NCI-H1930 (cell line): ENCODE results near the gene VPS11.
"Not testable (repeated sequence)": the region's sequence is repeated elsewhere in the genome, so short reads cannot be mapped to it uniquely, and the experiment has no call there.

Experiments
- DNase-seq, 2 experiments: peaks; one replicate each; lab custom pipeline; 2025; lab: John Stamatoyannopoulos, UW

The VPS11 gene

DNA sequence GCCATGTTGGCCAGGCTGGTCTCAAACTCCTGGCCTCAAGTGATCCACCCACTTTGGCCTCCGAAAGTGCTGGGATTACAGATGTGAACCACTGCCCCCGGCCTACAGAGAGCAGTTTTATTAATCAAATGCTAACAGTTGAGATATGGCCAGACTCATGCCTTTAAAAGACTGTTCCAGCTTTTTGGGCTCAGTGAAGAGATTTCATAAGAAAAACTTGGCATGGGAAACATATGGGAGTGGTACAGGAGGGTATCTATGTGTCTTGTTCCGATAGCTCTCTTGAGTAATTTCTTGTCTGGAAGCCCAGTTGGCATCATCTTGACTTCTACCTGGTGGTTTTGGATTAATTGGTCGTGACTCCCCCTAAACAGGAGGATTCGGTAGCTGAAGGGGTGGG lies 28.7 kb upstream of the VPS11 start:
- no peak for DNase-seq

- DNase-seq, result not testable (repeated sequence)
Measured at GRCh38 chr11:119039471-119039870, 28.1 kb upstream of the VPS11 start.

DNA sequence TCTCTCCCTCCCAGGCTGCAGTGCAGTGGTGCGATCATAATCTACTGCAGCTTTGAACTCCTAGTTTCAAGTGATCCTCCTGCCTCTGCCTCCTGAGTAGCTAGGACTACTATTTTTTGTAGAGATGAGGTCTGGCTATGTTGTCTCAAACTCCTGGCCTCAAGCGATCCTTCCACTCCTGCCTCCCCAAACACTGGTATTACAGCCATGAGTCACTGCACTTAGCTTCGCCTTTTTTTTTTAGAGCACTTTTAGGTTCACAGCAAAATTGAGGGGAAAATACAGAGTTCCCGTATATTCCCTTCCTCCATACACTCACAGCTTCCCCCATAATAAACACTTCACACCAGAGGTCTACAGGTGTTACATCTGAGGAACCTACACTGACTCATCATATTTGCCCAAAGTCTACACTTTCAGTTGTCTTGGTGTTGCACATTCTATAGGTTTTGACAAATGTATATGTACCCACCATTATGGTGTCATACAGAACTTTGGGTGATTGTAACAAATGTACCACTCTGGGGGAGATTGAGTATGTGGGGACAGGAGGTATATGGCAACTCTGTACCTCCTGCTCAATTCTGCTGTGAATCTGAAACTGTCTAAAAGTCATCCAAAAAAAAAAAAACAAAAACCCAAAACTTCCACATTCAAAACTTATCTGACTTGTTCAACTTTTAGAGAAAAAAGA lies 25.6 kb upstream of the VPS11 start:
- no peak for DNase-seq

GRCh38 chr11:119042927-119043326 lies 24.7 kb upstream of the VPS11 start:
- no peak for DNase-seq

DNA sequence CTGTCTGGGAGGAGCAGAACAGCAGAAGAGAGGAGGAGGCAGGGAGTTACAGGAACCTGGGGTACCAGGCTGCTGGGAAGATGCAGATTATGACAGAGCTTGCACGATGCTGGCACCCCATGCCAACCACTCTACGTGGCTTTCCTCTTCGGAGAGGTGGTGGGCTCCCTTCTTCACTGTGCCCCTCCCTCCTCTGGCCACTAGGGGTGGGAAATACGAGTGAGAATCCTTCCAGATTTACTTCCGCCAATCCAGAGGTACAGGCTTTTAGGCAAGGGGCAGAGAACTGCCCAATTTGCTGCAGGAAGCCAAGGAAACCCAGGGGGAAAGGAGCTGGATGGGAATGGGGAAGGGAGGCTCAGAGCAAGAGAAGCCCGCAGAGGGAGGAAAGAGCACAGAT lies 22.9 kb upstream of the VPS11 start:
- DNase-seq, result no peak

DNA sequence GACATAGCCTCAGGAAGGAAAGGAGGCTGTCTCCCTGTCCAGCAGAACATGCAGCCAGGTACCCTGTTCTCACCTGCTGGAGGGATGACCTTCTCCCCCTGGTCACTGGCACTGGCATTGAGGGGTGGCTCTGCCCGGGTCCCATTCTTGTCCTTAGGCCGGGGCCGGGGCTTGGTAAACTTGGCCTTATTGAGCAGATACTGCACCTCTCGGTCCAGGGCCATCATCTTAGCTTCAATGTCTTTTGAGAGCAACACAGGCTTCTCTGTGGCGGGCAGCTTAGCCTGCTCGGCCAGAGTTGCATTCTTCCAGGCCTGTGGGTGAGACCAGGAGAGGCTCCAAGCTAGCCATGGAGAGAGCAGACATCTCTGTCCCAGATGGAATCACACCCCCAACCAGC lies 21.1 kb upstream of the VPS11 start:
- no peak for DNase-seq

DNA sequence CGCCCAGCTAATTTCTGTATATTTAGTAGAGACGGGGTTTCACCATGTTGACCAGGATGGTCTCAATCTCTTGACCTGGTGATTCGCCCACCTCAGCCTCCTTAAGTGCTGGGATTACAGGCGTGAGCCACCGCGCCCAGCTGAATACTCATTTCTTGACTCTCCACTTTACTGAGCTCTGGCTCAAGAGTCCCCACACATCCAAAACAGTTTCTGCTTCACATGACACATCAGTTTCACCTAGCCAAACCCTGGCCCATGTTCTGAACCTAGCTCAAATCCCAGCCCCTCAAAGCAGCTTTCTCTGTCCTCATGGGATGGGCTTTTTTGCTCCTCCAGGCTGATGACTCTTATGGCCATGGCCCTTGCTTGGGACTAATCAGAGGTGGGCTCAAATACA lies 20.4 kb upstream of the VPS11 start:
- no peak for DNase-seq

DNA sequence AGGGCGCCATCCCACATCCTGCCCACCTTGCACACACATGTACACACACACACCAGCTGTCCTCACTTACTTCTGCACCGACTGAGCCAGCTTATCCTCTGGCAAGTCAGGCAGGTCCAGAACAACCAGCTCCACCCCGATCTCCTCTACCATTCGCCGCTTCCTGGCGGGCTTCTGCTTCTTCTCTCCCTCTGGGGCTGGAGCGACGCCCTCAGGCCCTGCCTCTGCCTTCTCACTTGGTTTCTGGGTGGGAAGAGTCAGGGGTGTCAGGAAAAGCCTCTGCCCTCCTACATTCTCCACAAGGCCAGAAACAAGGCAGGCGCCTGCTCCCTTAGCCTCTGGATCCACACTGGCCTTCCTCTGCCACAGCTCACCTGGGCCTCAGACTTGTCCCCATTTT lies 19.0 kb upstream of the VPS11 start:
- no peak for DNase-seq

DNA sequence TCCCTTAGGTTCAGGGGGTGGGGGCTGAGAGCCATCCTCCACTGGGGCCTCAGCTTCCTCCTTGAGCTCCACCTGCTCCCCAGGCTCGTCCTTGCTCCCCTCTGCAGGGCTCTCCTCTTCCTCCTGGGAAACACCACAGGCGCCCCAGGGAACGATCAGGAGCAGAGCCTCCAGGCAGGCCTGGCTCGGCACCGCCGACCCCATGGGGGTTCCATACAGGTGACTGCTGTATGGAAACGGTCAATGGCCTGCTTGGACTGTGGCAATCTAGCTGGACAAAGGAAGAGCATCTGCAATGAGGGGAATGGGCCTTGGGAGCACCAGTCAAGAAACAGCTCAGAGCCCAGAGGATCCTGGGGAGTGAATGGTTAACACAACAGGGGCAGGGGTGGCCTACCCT lies 18.5 kb upstream of the VPS11 start:
- no peak for DNase-seq

- no peak for DNase-seq
Measured at GRCh38 chr11:119051440-119052162, 16.0 kb upstream of the VPS11 start.

DNA sequence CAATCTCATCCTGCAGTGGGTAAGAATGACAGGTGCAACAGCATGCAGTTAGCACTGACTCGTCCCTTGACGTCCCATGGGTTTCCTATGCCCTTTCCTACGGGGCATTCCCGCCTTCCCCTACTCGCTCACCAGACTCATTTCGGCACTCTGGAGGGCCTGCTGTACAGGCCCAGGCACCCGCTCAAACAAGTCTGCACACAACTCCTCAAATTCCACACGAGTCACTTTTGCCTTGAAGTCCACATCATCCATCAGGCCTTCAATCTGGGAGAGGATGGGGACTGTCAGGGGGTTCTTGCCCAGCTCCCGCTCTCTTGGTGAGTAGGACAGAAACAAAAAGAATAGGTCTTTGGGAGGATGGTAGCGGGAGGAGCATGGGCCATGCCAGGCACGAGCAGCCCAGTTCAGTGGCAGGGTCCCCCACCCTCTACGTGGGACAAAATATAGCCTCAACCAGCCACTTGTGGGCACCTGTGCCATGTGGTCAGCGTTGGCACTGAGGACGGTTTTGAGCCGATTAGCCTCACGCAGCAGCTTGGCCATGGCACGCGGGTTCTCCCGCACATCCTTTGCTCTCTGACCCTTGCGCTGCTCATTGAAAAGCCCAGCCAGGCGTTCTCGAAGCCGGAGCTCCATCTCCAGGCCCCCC lies 15.3 kb upstream of the VPS11 start:
- DNase-seq, result no peak

DNA sequence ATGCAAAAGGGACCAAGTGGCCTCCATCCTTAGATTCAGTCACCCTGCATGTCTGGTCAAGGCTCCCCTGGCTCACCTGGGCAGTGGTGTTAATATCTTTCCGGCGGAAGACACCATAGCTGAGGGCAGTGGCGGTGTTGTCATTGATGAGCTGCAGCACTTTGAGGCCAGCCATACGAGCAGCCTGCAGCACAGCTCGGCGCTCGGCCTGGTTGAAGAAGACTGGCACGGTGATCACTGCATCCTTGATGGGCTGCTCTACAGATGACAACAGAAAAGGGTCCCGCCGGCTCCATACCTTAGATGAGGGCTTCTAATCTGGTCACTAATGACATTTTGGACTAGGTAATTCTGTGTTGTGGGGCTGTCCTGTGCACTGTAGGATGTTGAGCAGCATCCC lies 13.2 kb upstream of the VPS11 start:
- DNase-seq, result no peak

- DNase-seq, result no peak
Measured at GRCh38 chr11:119055901-119056300, 11.7 kb upstream of the VPS11 start.

DNA sequence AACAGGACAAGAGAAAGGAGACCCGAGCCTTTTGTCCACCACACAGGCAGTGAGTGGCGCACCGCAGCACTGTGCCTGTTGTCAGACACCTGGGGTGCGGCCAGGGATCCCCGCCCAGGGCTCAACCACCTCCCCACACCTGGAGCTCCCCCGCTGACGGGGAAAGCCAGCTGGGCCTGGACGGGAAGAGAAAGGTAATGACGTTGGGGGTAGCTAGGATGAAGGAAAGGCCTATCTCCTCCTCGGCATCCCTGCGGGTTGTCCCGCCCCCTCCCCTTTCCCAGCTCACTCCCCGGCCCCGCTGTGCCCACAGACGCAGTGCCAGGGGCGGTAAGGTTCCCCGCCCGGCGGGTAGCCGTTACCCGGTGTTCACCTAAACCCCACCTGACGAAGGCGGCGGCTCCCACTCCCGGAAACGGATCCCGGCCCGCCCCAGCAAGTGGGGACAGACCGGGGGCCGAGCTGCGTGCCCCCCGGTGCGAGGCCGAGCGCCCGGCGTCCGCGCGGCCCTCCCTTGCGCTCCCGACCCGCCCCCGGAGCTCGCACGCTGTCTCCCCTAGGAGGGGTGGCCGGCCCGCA lies 11.1 kb upstream of the VPS11 start:
- DNase-seq, result no peak

DNA sequence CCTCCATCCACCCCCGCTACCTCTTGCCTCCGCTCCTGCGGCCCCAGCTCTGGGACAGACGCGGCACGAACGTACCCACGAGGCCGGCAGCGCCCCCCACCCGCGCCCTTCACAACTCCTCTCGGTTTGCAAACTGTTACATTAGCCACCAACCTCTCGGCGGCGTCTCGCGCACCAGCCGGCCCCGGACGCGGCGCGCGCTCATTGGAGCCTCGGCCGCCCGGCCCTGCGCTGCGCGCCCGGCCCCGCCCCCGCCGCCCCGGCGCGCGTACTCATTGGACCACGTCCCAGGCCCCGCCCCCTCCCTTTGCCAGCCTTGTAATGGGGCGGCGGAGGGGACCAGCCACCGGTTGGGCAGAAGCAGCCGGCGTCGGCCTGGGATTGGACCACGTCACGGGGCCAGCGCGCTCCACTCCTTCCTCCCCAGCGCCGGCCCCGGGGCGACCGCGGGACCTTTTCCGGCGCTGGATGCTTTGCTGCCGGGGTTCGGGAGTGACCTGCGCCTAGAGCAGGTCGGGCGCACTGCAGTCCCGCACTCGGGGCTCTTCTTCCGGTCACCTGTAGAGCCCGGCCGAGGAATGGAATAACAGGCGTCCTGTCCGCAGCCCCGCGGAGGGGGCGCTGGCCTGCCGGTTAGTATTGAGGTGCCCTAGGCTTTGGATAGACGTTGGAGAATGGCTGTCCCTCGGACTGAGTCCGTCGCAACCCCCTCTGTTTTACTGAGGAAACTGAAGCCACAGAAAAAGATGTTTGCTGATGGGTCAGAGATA lies 10.4 kb upstream of the VPS11 start, which contains the start of gene HYOU1:
Gene HYOU1, minus strand, starts transcription at position 206 of the 770 bp plus-strand sequence. CDS start 1,045 bp downstream, outside the sequence.
- peak; percentile 92 to 96 for DNase-seq

DNA sequence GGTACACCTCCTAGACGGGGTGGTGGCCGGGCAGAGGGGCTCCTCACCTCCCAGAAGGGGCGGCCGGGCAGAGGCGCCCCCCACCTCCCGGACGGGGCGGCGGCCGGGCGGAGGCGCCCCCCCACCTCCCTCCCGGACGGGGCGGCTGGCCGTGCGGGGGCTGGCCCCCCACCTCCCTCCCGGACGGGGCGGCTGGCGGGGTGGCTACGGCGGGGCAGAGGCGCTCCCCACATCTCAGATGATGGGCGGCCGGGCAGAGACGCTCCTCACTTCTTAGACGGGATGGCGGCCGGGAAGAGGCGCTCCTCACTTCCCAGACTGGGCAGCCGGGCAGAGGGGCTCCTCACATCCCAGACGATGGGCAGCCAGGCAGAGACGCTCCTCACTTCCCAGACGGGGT lies 8.5 kb upstream of the VPS11 start:
- not testable (repeated sequence) for DNase-seq

GRCh38 chr11:119061256-119061655 lies 6.4 kb upstream of the VPS11 start:
- DNase-seq, result no peak

DNA sequence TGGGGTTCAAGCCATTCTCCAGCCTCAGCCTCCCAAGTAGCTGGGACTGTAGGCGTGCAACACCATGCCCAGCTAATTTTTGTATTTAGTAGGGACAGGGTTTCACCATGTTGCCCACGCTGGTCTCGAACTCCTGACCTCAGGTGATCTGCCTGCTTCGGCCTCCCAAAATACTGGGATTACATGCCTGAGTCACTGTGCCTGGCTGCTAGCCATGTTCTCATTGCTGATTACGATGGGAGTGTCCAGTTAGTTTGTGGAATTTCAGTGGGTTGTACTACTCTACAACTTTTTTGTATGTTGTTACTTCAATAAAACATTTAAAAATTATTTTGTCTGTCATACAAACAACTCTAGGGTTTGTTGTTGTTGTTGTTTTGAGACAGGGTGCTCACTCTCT lies 4.8 kb upstream of the VPS11 start:
- DNase-seq, result no peak

- peak in 1 of 2 experiments; percentile 11 for DNase-seq
Measured at GRCh38 chr11:119065369-119065768, 2.2 kb upstream of the VPS11 start.

- no peak for DNase-seq
Measured at GRCh38 chr11:119077839-119078238, 10.2 kb downstream of the VPS11 start.

DNA sequence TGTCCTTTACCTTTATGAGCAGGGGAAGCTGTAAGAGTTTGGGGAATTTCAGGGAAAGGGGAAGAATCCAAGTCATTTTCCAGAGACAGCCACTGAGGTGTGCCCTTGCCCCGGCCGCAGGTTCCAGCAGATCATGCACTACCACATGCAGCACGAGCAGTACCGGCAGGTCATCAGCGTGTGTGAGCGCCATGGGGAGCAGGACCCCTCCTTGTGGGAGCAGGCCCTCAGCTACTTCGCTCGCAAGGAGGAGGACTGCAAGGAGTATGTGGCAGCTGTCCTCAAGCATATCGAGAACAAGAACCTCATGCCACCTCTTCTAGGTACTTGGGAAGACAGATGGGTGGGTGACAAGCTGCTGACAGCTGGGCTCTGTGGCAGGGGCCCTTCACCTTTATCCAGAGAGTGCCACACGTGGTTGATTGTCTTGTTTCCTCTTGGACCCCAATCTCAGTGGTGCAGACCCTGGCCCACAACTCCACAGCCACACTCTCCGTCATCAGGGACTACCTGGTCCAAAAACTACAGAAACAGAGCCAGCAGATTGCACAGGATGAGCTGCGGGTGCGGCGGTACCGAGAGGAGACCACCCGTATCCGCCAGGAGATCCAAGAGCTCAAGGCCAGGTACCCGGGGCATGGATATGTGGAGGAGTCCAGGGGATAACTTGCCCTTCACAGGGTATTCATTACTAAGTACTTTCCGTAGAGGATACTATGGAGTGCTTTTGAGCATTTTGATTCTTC lies 11.2 kb downstream of the VPS11 start:
- DNase-seq, result no peak
